ENCODE results near the gene OAT. TPM values are rescaled to one million over a fixed set of nuclear protein-coding genes. Genes with fewer than 3 reads are reported as not detected.

Gene OAT
- total and polyA plus RNA-seq, 8 donors, result 26.1 to 243 (median 69.4) TPM

DNA sequence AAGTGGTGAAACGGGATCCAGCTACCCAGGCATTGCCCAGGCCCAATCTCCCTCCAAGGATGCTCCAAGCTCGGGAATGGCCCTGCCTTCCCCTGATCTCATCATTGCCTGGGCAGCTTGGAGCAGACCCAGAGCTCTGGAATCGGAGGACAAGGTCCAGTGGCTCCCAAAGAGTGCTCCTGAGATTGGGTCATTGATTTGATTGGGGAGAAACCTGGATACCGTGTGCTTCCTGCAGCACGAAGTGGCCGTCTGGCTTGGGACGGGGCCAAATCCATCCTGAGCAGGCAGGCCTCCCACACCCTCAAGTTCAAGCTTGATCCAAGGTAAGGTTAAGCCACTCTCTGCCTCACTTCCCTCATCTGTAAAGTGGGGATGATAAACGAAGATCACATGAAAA is 69.9 kb downstream of the OAT start:
- TF ChIP-seq POLR2A (IDR thresholded peaks at IDR 0.05), result no peak
- no peak for TF ChIP-seq POLR2AphosphoS5 (IDR thresholded peaks at IDR 0.05)
- no peak for TF ChIP-seq EP300 (IDR thresholded peaks at IDR 0.05)
- TF ChIP-seq, protein P1, sequence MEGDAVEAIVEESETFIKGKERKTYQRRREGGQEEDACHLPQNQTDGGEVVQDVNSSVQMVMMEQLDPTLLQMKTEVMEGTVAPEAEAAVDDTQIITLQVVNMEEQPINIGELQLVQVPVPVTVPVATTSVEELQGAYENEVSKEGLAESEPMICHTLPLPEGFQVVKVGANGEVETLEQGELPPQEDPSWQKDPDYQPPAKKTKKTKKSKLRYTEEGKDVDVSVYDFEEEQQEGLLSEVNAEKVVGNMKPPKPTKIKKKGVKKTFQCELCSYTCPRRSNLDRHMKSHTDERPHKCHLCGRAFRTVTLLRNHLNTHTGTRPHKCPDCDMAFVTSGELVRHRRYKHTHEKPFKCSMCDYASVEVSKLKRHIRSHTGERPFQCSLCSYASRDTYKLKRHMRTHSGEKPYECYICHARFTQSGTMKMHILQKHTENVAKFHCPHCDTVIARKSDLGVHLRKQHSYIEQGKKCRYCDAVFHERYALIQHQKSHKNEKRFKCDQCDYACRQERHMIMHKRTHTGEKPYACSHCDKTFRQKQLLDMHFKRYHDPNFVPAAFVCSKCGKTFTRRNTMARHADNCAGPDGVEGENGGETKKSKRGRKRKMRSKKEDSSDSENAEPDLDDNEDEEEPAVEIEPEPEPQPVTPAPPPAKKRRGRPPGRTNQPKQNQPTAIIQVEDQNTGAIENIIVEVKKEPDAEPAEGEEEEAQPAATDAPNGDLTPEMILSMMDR (IDR thresholded peaks at IDR 0.05), result no peak
- Histone ChIP-seq H3K4me1 (no peaks in the 10 kb centered on the region), H3K4me3 (no peak overlapping the region), H3K9me3 (no peaks in the 10 kb centered on the region), H3K27me3 (peaks cover 0 to 10% (median 0%) of the 10 kb centered on the region in 3 donors), H3K36me3 (no peaks in the 10 kb centered on the region), H3K27ac (no peak overlapping the region)
- intact Hi-C loops (cut with DNase I; ENCODE audit: low total_unique reads), result no loop called here
- WGBS, 5 donors, result 60 to 79% (median 67%) methylated on average over 6 to 8 of the region's 8 CpGs
- no peak for DNase-seq

DNA sequence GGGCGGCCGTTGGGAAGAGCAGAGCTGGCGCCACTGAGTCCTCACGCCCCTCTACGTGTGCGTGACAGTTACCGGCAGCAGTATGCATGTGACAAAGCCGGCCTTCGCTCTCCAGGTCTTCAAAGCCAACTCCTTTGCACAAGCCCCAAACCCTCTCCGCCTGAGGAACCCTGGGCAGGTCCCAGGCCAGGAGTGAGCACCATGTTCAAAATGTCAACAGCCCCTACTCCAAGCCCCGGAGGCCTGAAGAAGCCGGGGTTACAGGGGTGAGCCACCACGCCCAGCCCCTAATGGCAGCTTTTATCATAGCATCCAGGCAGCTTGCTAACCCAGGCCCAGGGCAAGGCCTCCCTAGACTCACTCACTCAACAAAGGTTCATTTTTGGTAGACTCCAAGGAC is 70.8 kb downstream of the OAT start:
- TF ChIP-seq POLR2A (IDR thresholded peaks at IDR 0.05) (no peak), POLR2AphosphoS5 (IDR thresholded peaks at IDR 0.05) (no peak), EP300 (IDR thresholded peaks at IDR 0.05) (no peak)
- TF ChIP-seq, protein P1 (IDR thresholded peaks at IDR 0.05), result no peak
- intact Hi-C loops (cut with DNase I; ENCODE audit: low total_unique reads), result no loop called here
- Histone ChIP-seq H3K4me3 (no peak overlapping the region), H3K4me1 (no peaks in the 10 kb centered on the region), H3K9me3 (no peaks in the 10 kb centered on the region), H3K36me3 (no peaks in the 10 kb centered on the region), H3K27me3 (peaks cover 0 to 2% (median 0%) of the 10 kb centered on the region in 3 donors), H3K27ac (no peak overlapping the region)
- WGBS, 5 donors, result 87 to 94% (median 88%) methylated on average over 9 to 13 of the region's 13 CpGs
- DNase-seq, result no peak

Other genes starting within 250 kb of the OAT start
- gene NKX1-2, start 31.1 kb upstream of the OAT start, total RNA-seq, result not detected
- under 1 TPM in 1 of 3 donors, not detected in 2; 0.10 TPM for gene NKX1-2, start 31.1 kb upstream of the OAT start, polyA plus RNA-seq
- 10 to 100 TPM in 4 of 5 donors, 1 to 10 TPM in 1; 8.5 to 48.7 (median 17.5) TPM for gene LHPP, start 42.9 kb upstream of the OAT start, total RNA-seq
- gene LHPP, start 42.9 kb upstream of the OAT start, polyA plus RNA-seq, result 10 to 100 TPM; 14.6 to 24.0 (median 16.6) TPM

Measured in stomach (tissue), 9 donors.